ENCODE results near the gene COL26A1. TPM values are rescaled to one million over a fixed set of nuclear protein-coding genes. Genes with fewer than 3 reads are reported as not detected.

The COL26A1 gene
- total RNA-seq, 1 experiment from 2014 or later, result 0.43 TPM

- TF ChIP-seq CTCF (conservative IDR thresholded peaks at IDR 0.05; ENCODE audit: low read depth, low read length) (no peak), EZH2 (IDR thresholded peaks at IDR 0.05; ENCODE audit: borderline replicate concordance, low read depth, low read length, poor library complexity, severe bottlenecking) (no peak)
These were observed 170.4 kb downstream of the COL26A1 start for GRCh38 chr7:101533103-101533465.

DNA sequence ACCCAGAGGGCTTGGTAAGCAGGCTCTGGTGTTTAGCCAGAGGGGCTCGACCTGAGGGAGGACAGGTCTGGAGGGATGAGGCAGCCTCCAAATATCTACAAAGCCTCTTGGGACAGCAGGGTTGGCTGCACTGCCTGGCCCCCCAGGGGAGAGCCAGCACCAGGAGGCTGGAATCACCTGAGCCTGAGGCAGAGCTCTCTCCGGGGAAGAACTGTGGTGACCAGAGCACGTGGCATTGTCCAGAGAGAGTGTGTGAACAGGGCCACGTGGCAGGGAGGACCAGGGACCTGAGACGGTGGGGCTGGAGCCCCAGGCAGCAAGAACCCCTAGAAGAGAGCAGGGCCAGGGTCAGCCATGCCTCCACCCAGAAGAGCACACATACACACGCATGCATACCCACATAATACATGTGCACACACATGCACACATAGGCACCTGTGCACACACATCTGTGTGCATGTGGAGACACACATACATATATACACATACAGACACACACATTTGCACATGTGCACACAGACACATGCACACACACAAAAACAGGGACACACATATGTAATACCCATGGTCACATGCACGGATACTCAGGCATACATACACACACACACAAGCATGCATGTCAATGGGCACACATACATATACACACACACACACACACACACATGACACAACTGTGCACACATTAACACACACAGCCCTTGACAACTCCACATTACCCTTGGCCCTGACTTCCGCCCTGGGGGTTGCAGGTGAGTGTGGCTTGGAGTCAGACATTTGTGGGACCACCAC, 171.5 kb downstream of the COL26A1 start:
- intact Hi-C loops (cut with micrococcal nuclease; ENCODE audit: unreplicated experiment), result no loop called here
- Histone ChIP-seq H3K27ac (ENCODE audit: low read depth, low read length, poor library complexity, severe bottlenecking) (no peak overlapping the region), H3K9me3 (ENCODE audit: low read depth, low read length, poor library complexity, severe bottlenecking) (no peaks in the 10 kb centered on the region), H3K4me1 (ENCODE audit: insufficient read depth, low read length, poor library complexity, severe bottlenecking) (no peaks in the 10 kb centered on the region), H3K27me3 (replicated peaks; ENCODE audit: insufficient read depth, low read depth, low read length, poor library complexity) (no peaks in the 10 kb centered on the region), H3K36me3 (ENCODE audit: insufficient read depth, low read length, poor library complexity, severe bottlenecking) (no peaks in the 10 kb centered on the region), H3K4me3 (ENCODE audit: low read depth, low read length, poor library complexity, severe bottlenecking) (no peak overlapping the region)
- no peak for TF ChIP-seq CTCF (conservative IDR thresholded peaks at IDR 0.05; ENCODE audit: low read depth, low read length)
- no peak for TF ChIP-seq EZH2 (IDR thresholded peaks at IDR 0.05; ENCODE audit: borderline replicate concordance, low read depth, low read length, poor library complexity, severe bottlenecking)
- ChIA-PET CTCF (interaction anchor here (0.7 kb wide), 1 partner anchor 378 kb away, joined by 3 read pairs; no protein-coding TSS in a partner anchor), POLR2A (ENCODE audit: low non-redundant PET) (no interaction called here)
- no TSS peak for BruUV-seq (replicated peaks)
- no peak for DNase-seq (ENCODE audit: low spot score)

More at GRCh38 chr7:101533103-101533465, 170.4 kb downstream of the COL26A1 start:
- no peaks in the 10 kb centered on the region for H3K9me3 ChIP-seq (ENCODE audit: low read depth, low read length, poor library complexity, severe bottlenecking)
- no TSS peak for BruUV-seq (replicated peaks)
- POLR2A ChIA-PET (ENCODE audit: low non-redundant PET), result no interaction called here
- no peak overlapping the region for H3K4me3 ChIP-seq (ENCODE audit: low read depth, low read length, poor library complexity, severe bottlenecking)
- intact Hi-C loops (cut with micrococcal nuclease; ENCODE audit: unreplicated experiment), result no loop called here
- DNase-seq (ENCODE audit: low spot score), result no peak
- H3K4me1 ChIP-seq (ENCODE audit: insufficient read depth, low read length, poor library complexity, severe bottlenecking), result no peaks in the 10 kb centered on the region
- no peak overlapping the region for H3K27ac ChIP-seq (ENCODE audit: low read depth, low read length, poor library complexity, severe bottlenecking)
- H3K27me3 ChIP-seq (replicated peaks; ENCODE audit: insufficient read depth, low read depth, low read length, poor library complexity), result no peaks in the 10 kb centered on the region
- H3K36me3 ChIP-seq (ENCODE audit: insufficient read depth, low read length, poor library complexity, severe bottlenecking), result no peaks in the 10 kb centered on the region
- CTCF ChIA-PET, result no interaction called here

- H3K36me3 ChIP-seq (ENCODE audit: insufficient read depth, low read length, poor library complexity, severe bottlenecking), result no peaks in the 10 kb centered on the region
- POLR2A ChIA-PET (ENCODE audit: low non-redundant PET), result no interaction called here
- H3K27ac ChIP-seq (ENCODE audit: low read depth, low read length, poor library complexity, severe bottlenecking), result no peak overlapping the region
- intact Hi-C loops (cut with micrococcal nuclease; ENCODE audit: unreplicated experiment), result no loop called here
- TF ChIP-seq EZH2 (IDR thresholded peaks at IDR 0.05; ENCODE audit: borderline replicate concordance, low read depth, low read length, poor library complexity, severe bottlenecking) (no peak), CTCF (conservative IDR thresholded peaks at IDR 0.05; ENCODE audit: low read depth, low read length) (no peak)
- BruUV-seq (replicated peaks), result no TSS peak
- CTCF ChIA-PET, result interaction anchor here (0.7 kb wide), 1 partner anchor 377 kb away, joined by 3 read pairs; no protein-coding TSS in a partner anchor
- no peaks in the 10 kb centered on the region for H3K9me3 ChIP-seq (ENCODE audit: low read depth, low read length, poor library complexity, severe bottlenecking)
- no peak overlapping the region for H3K4me3 ChIP-seq (ENCODE audit: low read depth, low read length, poor library complexity, severe bottlenecking)
- H3K4me1 ChIP-seq (ENCODE audit: insufficient read depth, low read length, poor library complexity, severe bottlenecking), result no peaks in the 10 kb centered on the region
- no peaks in the 10 kb centered on the region for H3K27me3 ChIP-seq (replicated peaks; ENCODE audit: insufficient read depth, low read depth, low read length, poor library complexity)
- DNase-seq (ENCODE audit: low spot score), result no peak
These were observed 172.2 kb downstream of the COL26A1 start for GRCh38 chr7:101534873-101535272.

Measured in A673 (cell line).